BLaER1 treated with 17β-estradiol and CSF1 and Interleukin-3, amounts not matched to agents 10 nM and 100 nM (cell line): ENCODE data around the gene CXADR.
"Not testable (repeated sequence)": the region's sequence is repeated elsewhere in the genome, so short reads cannot be mapped to it uniquely, and the experiment has no call there.

Experiments
- H3K27ac ChIP-seq, 11 experiments: shearing (Covaris generic); formaldehyde crosslinking; 2 replicates each; pipeline ENCODE4 v1.8.1; 2022
- H3K27me3 ChIP-seq, 11 experiments: shearing (Covaris generic); formaldehyde crosslinking; 2 replicates each; pipeline ENCODE4 v1.8.1; 2022
- H3K36me3 ChIP-seq, 11 experiments: shearing (Covaris generic); formaldehyde crosslinking; 2 replicates each; pipeline ENCODE4 v1.8.1; 2022
- H3K4me1 ChIP-seq, 10 experiments: shearing (Covaris generic); formaldehyde crosslinking; 2 replicates each; pipeline ENCODE4 v1.8.1; 2022
- H3K4me2 ChIP-seq, 11 experiments: shearing (Covaris generic); formaldehyde crosslinking; 2 replicates each; pipeline ENCODE4 v1.8.1; 2022
- H3K4me3 ChIP-seq, 10 experiments: shearing (Covaris generic); formaldehyde crosslinking; 2 replicates each; pipeline ENCODE4 v1.8.1; 2022
- H3K9ac ChIP-seq, 11 experiments: shearing (Covaris generic); formaldehyde crosslinking; 2 replicates each; pipeline ENCODE4 v1.8.1; 2022
- H3K9me3 ChIP-seq, 11 experiments: shearing (Covaris generic); formaldehyde crosslinking; replicated peaks in 1 of 11; 2 replicates each; pipeline ENCODE4 v1.8.1; 2022
- H4K20me1 ChIP-seq, 11 experiments: shearing (Covaris generic); formaldehyde crosslinking; 2 replicates each; pipeline ENCODE4 v1.8.1; 2022
- Cebpa-rat ChIP-seq, 11 experiments: shearing (Covaris generic); IDR thresholded peaks; 2 replicates each; pipeline ENCODE4 v1.8.1; 2022

Gene CXADR

DNA sequence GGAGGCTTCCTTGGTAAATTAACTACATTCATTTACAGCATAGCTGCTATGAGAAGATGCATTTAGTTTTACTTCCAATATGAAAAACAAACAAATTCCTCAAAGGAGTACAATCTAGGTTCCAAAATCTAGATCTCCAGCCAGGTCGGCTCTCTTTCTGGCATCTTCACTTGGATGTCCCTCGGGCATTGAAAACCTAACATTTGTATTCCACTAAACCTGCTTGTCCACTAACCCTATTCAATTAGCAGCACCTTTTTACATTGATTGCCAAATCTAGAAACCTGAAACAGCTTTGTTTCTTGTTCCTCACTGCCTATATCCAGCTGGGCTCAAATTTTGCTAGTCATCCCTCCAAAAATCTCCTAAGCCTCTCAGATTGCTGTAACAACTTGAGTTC lies 14.3 kb upstream of the CXADR start:
- H3K27ac ChIP-seq: no peak overlapping the region
- no peaks in the 10 kb centered on the region for H3K9me3 ChIP-seq
- H4K20me1 ChIP-seq: no peaks in the 10 kb centered on the region
- no peak overlapping the region for H3K9ac ChIP-seq
- no peak overlapping the region for H3K4me2 ChIP-seq
- H3K4me1 ChIP-seq: peaks cover 0 to 15% (median 6%) of the 10 kb centered on the region in 10 experiments; a peak in 11 of 20 replicates
- 0 out of 22 replicates have a peak, but pooled peaks cover 0 to 4% (median 0%) of the 10 kb centered on the region in 11 experiments for H3K27me3 ChIP-seq
- no peak overlapping the region for H3K4me3 ChIP-seq
- no peaks in the 10 kb centered on the region for H3K36me3 ChIP-seq
- no peak for TF ChIP-seq Cebpa-rat (IDR thresholded peaks at IDR 0.05)

DNA sequence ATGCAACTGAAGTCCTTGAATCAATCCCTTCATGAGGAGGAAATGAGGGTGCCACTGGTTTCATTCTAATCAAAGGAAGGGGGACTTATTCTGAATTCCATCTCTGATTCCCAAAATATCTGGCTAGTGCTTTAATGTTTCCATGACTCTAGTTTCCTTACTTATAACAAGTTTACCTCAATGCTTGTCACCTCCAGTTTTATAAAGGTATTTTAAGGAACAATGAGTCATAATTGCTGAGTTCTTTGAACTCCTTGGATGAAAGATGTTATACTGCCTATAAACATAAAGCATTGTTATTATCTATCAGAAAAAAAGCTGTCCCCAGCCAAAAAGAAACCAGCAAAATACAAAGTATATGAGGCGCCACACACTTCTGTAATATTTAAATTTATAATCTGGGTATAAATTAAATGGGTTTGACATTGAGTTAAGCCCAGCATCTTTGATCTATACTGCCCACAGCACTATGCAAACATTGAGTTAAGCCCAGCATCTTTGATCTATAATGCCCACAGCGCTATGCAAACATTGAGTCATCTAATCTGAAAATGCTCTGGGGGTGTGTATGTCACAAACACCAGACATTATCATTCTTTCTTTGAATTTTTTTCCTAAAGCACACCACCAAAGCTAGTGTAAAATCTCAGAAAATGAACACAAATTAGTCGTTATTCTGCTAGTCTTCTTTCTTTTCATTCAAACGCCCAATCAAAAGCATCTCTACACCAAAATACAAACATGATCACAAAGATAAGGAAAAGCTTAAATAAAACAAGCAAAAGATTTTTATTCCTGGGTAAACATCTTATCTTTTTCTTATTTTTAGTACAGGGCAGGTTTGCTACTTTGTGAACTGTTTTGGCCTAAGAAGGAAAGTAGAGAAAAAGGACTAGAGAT lies 11.5 kb upstream of the CXADR start:
- H3K27me3 ChIP-seq: no peaks in the 10 kb centered on the region
- peaks cover 9 to 22% (median 14%) of the 10 kb centered on the region in 11 experiments; a peak in 18 of 22 replicates for H3K9me3 ChIP-seq
- H3K36me3 ChIP-seq: no peaks in the 10 kb centered on the region
- no peaks in the 10 kb centered on the region for H4K20me1 ChIP-seq
- no peak overlapping the region for H3K4me3 ChIP-seq
- H3K4me1 ChIP-seq: peaks cover 0 to 5% (median 0%) of the 10 kb centered on the region in 10 experiments; a peak in 3 of 20 replicates
- no peak for TF ChIP-seq Cebpa-rat (IDR thresholded peaks at IDR 0.05)
- H3K4me2 ChIP-seq: no peak overlapping the region
- H3K9ac ChIP-seq: no peak overlapping the region
- no peak overlapping the region for H3K27ac ChIP-seq

DNA sequence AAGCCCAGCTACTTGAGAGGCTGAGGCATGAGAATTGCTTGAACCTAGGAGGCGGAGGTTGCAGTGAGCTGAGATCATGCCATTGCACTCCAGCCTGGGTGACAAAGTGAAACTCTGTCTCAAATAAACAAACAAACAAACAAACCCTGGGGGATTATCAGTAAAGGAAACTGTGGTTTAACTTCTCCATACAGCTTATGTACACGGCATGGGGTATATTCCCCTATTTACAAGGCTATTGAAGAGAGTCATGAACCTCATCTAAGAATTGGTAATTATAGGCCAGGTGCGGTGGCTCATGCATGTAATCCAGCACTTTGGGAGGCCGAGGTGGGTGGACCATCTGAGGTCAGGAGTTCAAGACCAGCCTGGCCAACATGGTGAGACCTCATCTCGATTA lies 9.9 kb upstream of the CXADR start:
- not testable (repeated sequence) for H3K27ac ChIP-seq, H3K4me2 ChIP-seq, H4K20me1 ChIP-seq, H3K27me3 ChIP-seq, H3K4me1 ChIP-seq, H3K36me3 ChIP-seq, H3K9ac ChIP-seq, H3K4me3 ChIP-seq
- H3K9me3 ChIP-seq: peaks cover 9 to 25% (median 19%) of the 10 kb centered on the region in 11 experiments; a peak in 18 of 22 replicates

DNA sequence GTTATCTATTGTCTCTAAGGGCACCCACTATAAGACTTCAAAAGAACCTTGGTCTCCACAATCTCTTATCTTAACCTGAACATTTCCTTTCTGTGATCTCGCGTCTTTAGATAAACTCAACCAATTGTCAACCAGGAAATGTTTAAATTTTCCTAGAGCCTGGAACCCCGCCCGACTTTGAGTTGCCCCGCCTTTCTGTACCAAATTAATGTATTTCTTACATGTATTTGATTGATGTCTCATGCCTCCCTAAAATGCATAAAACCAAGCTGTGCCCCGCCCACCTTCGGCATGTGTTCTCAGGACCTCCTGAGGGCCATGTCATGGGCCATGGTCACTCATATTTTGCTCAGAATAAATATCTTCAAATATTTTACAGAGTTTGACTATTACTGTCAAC lies 5.9 kb upstream of the CXADR start:
- no peak overlapping the region for H3K4me2 ChIP-seq
- H3K4me3 ChIP-seq: no peak overlapping the region
- H3K27me3 ChIP-seq: peaks cover under 1 to 5% (median 3%) of the 10 kb centered on the region in 11 experiments; a peak in 13 of 22 replicates
- no peaks in the 10 kb centered on the region for H3K36me3 ChIP-seq
- H3K9ac ChIP-seq: no peak overlapping the region
- no peak for TF ChIP-seq Cebpa-rat (IDR thresholded peaks at IDR 0.05)
- peaks cover 0 to 22% (median 2%) of the 10 kb centered on the region in 10 experiments; a peak in 10 of 20 replicates for H3K4me1 ChIP-seq
- H3K27ac ChIP-seq: no peak overlapping the region
- H3K9me3 ChIP-seq: peaks cover 9 to 25% (median 19%) of the 10 kb centered on the region in 11 experiments; a peak in 18 of 22 replicates
- no peaks in the 10 kb centered on the region for H4K20me1 ChIP-seq

DNA sequence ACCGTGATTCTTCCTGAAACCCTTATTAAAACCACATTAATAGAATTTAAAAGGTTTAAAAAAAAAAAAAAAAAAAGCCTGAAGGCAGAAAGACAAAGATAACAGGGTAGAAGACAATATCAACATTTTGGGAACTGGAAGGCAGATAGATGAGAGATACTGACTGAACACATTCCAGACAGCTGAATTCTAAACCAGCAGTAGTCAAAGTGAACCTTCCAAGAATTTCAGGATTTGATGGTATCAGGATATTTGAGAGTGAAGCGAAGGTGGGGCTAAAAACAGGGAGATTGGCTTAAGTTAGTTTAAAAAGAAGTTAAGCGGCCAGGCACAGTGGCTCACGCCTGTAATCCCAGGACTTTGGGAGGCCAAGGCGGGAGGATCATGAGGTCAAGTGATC lies 5.3 kb upstream of the CXADR start:
- Histone ChIP-seq H3K27ac (no peak overlapping the region), H3K27me3 (peaks cover 4 to 11% (median 9%) of the 10 kb centered on the region in 11 experiments; a peak in 16 of 22 replicates), H3K36me3 (no peaks in the 10 kb centered on the region), H3K4me3 (no peak overlapping the region), H3K4me1 (peaks cover 0 to 24% (median 2%) of the 10 kb centered on the region in 10 experiments; a peak in 10 of 20 replicates), H4K20me1 (no peaks in the 10 kb centered on the region), H3K9ac (no peak overlapping the region), H3K9me3 (peaks cover 10 to 26% (median 20%) of the 10 kb centered on the region in 11 experiments; a peak in 19 of 22 replicates), H3K4me2 (no peak overlapping the region)
- no peak for TF ChIP-seq Cebpa-rat (IDR thresholded peaks at IDR 0.05)

DNA sequence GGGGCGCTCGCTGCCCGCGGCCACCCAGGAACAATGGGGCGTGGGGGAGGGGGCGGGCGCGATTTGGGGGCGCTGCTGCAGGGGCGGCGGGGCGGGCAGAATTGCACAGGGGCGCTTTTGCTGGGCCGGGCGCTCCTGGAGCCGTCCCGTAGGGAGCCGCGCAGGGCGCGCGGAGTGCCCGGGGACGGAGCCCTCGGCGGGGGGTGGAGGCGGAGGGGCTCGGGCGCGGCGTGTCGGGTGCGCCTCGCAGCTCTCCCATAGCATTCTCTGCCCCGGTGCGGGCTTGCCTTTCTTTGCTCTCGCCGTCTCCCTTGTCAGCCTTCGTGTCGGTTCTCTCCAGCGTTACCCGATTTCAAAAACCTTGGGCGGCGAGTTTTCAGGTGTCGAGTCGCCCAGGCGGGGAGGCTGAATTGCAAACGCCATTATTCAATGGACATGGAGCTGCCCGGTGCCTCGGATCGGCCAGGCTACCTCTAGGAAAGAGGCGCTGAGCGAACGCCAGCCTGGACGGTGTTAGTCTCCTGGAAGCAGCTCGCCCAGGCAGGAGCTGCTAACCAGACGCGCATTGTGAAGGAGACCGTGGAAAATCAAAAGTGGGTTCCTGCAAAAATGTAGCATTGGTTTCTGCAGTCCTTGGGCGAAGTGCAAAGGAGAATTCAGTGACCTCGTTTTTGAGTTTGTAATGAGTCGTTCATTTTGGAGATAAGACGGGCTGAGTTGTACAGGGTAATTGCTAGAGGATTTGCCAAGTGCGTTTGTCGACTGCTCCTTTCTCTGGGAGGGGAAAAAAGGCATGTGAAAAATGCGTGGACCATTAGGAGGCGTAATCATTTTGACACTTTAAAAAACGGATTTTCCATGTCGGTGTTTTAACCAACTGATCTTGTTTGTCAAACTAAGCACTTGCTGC lies 626 bp downstream of the CXADR start:
- Histone ChIP-seq H4K20me1 (no peaks in the 10 kb centered on the region), H3K4me1 (peaks cover 0 to 24% (median 0%) of the 10 kb centered on the region in 10 experiments; a peak in 8 of 20 replicates), H3K9ac (0 out of 22 replicates have a peak overlapping the region, but pooled peaks of 1 of the 11 experiments have one; percentile 44), H3K27ac (no peak overlapping the region), H3K4me3 (peak overlapping the region; percentile 54 to 72 (median 60); a peak in 19 of 20 replicates), H3K9me3 (peaks cover 0 to 17% (median 9%) of the 10 kb centered on the region in 11 experiments; a peak in 16 of 22 replicates), H3K4me2 (peak overlapping the region; percentile 70 to 89 (median 82)), H3K36me3 (no peaks in the 10 kb centered on the region), H3K27me3 (peaks cover 8 to 29% (median 26%) of the 10 kb centered on the region in 11 experiments; a peak in 21 of 22 replicates)
- no peak for TF ChIP-seq Cebpa-rat (IDR thresholded peaks at IDR 0.05)

DNA sequence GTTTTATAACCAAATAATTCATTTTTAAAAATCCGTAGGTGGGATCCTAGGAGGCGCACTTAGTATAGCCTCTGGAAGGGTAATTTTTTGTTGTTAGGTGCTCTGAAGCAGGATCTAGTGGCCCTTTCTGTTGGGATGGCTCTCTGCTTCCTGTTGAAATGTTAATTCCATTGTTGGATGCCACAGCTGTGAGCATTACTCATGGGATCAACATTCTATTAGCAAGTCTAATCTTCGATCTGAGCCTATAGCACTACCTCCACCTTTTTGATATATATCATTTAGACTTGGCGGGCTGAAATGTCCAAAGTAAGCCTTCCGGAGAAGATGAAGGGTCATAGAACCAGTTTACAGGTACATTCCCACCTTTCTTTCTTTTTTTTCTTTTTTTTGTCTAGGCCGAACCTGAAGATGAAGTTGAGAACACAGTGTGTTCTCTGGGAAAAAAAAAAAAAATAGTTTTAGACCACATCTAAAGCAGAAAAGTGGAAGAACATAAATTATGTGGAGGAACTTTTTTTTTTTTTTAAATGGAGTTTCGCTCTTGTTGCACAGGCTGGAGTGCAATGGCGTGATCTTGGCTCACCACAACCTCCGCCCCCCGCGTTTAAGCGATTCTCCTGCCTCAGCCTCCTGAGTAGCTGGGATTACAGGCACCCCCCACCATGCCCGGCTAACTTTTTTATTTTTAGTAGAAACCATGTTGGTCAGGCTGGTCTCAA lies 1.4 kb downstream of the CXADR start:
- no peak for TF ChIP-seq Cebpa-rat (IDR thresholded peaks at IDR 0.05)
- Histone ChIP-seq H3K27ac (no peak overlapping the region), H3K9ac (no peak overlapping the region), H3K4me2 (no peak overlapping the region), H3K27me3 (peaks cover 8 to 29% (median 26%) of the 10 kb centered on the region in 11 experiments; a peak in 21 of 22 replicates), H3K4me3 (no peak overlapping the region), H3K4me1 (peaks cover 0 to 23% (median 0%) of the 10 kb centered on the region in 10 experiments; a peak in 8 of 20 replicates), H3K36me3 (no peaks in the 10 kb centered on the region), H4K20me1 (no peaks in the 10 kb centered on the region), H3K9me3 (peaks cover 0 to 17% (median 9%) of the 10 kb centered on the region in 11 experiments; a peak in 16 of 22 replicates)

DNA sequence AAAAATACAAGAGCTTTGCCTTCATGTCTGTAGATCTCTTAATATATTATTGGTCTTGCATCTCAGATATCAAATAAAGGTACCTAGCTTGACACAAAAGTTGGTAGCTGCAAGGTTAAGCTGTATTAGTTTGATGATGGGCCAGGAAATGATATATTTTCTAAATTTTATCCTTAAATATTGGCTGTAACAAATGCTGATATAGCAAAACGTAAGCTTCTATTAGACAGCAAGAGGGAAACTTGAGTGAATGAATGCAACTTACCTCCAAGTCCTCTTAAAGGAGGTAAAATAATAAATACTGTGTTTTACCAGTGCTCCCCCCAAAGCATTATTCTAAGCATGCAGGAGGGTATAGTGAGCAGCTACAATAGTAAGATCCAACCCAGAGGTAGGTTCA lies 4.2 kb downstream of the CXADR start:
- H3K4me1 ChIP-seq, H3K9ac ChIP-seq, H3K4me3 ChIP-seq, H3K27ac ChIP-seq, H3K36me3 ChIP-seq, H3K4me2 ChIP-seq, H4K20me1 ChIP-seq: not testable (repeated sequence)
- Histone ChIP-seq H3K27me3 (peaks cover 6 to 24% (median 23%) of the 10 kb centered on the region in 11 experiments; a peak in 21 of 22 replicates), H3K9me3 (peaks cover 0 to 17% (median 9%) of the 10 kb centered on the region in 11 experiments; a peak in 16 of 22 replicates)
